Measurements from ENCODE around the gene SUGCT.

GRCh38 chr7:40457776-40458480 lies 323.1 kb downstream of the SUGCT start:
- TF ChIP-seq MYC (IDR thresholded peaks at IDR 0.05; ENCODE audit: low read depth, low read length) (no peak), POLR2A (IDR thresholded peaks at IDR 0.05; ENCODE audit: extremely low read depth, insufficient read length) (no peak)
